HUES6 (cell line): ENCODE data around the gene NFKBIA.
A peak's percentile ranks its signal among the peaks of the same experiment; 100 is the strongest.
"Not testable (repeated sequence)": the region's sequence is repeated elsewhere in the genome, so short reads cannot be mapped to it uniquely, and the experiment has no call there.

Experiments used
- H3K27ac ChIP-seq: 2 replicates; pipeline ENCODE4 v1.7.0; 2013; ENCODE audit warnings: low read depth, mild to moderate bottlenecking, low read length, inconsistent platforms
- H3K27me3 ChIP-seq: 2 replicates; pipeline ENCODE4 v1.6.1; 2013; ENCODE audit warnings: low read length; ENCODE audit not compliant: control insufficient read depth, insufficient read depth
- H3K36me3 ChIP-seq: 2 replicates; pipeline ENCODE4 v1.6.1; 2013; ENCODE audit warnings: low read length; ENCODE audit not compliant: control insufficient read depth, insufficient read depth
- H3K4me1 ChIP-seq: 2 replicates; pipeline ENCODE4 v1.6.1; 2013; ENCODE audit warnings: low read length; ENCODE audit not compliant: control insufficient read depth, insufficient read depth
- H3K4me3 ChIP-seq: 2 replicates; pipeline ENCODE4 v1.5.1; 2013; ENCODE audit warnings: low read depth, low read length
- H3K9ac ChIP-seq: one replicate; pipeline ENCODE4 v1.6.1; 2013; ENCODE audit warnings: mild to moderate bottlenecking, low read length
- H3K9me3 ChIP-seq: 2 replicates; pipeline ENCODE4 v1.6.1; 2013; ENCODE audit warnings: low read depth, low read length; ENCODE audit not compliant: control insufficient read depth, insufficient read depth

NFKBIA gene

GRCh38 chr14:35399083-35399937 is 5.2 kb downstream of the NFKBIA start:
- Histone ChIP-seq H3K9ac (no peak overlapping the region), H3K4me3 (no peak overlapping the region), H3K9me3 (no peaks in the 10 kb centered on the region), H3K27ac (no peak overlapping the region), H3K36me3 (peaks cover 38% of the 10 kb centered on the region), H3K4me1 (peaks cover 40% of the 10 kb centered on the region), H3K27me3 (no peaks in the 10 kb centered on the region)

DNA sequence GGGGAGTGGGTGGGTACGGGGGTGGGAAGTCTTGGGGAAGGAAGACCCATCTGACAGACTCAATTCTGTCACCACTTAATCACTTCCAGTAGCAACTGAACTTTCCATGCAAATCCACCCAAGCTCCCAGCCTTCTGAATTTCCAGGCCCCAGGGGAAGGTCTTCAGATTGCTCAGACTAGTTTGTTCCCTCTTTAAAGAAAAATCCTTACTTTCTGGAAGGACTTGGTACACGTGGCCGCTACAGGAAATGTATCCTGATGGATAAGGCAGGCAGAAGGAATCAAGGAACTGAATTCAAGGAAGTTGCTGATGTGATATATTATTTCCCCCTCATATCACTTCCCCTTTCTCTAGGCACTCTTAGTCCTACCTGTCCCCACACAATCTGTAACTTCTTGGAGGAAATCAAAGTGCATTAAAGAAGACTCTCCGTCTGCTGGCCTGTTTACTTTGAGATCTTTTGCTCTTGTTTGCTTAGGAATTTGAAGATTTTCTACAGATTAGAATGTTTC is 6.4 kb downstream of the NFKBIA start:
- Histone ChIP-seq H3K36me3 (peaks cover 32% of the 10 kb centered on the region), H3K9me3 (no peaks in the 10 kb centered on the region), H3K4me3 (no peak overlapping the region), H3K27me3 (no peaks in the 10 kb centered on the region), H3K9ac (no peak overlapping the region), H3K27ac (0 out of 2 replicates have a peak overlapping the region, but pooled peaks have one; percentile 39), H3K4me1 (peaks cover 35% of the 10 kb centered on the region)

DNA sequence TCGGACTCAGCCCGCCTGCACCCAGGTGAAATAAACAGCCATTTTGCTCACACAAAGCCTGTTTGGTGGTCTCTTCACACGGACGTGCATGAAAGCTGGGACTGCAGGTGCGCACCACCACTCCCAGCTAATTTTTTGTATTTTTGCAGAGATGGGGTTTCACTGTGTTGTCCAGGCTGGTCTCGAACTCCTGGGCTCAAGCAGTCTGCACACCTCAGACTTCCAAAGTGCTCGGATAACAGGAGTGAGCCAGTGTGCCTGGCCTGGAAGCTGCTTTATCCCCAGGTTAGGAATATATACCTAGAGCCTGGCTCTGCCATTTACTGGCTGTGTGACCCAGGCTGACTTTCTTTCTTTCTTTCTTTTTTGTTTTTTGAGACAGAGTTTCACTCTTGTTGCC is 7.9 kb downstream of the NFKBIA start:
- not testable (repeated sequence) for H3K27ac ChIP-seq, H3K9ac ChIP-seq, H3K9me3 ChIP-seq, H3K4me3 ChIP-seq, H3K27me3 ChIP-seq
- H3K4me1 ChIP-seq = peaks cover 22% of the 10 kb centered on the region
- peaks cover 17% of the 10 kb centered on the region for H3K36me3 ChIP-seq

DNA sequence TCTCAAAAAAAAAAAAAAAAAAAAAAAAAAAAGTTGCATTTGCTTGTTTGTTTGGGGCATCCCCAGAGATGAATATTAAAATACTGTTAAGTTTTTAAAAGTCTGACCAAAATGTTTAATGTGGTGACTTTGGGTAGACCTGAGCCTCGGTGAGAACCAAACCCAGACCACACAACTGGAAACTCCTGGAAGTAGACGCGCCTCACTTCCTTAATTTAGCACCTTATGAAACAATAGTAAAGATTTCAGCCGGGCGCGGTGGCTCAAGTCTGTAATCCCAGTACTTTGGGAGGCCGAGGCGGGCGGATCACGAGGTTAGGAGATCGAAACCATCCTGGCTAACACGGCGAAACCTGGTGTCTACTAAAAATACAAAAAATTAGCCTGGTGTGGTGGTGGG is 9.3 kb downstream of the NFKBIA start:
- Histone ChIP-seq H3K9me3 (no peaks in the 10 kb centered on the region), H3K9ac (no peak overlapping the region), H3K27me3 (no peaks in the 10 kb centered on the region), H3K27ac (no peak overlapping the region), H3K4me1 (peaks cover 23% of the 10 kb centered on the region), H3K36me3 (peaks cover 4% of the 10 kb centered on the region; the same call in 1 of the 2 replicates), H3K4me3 (no peak overlapping the region)

DNA sequence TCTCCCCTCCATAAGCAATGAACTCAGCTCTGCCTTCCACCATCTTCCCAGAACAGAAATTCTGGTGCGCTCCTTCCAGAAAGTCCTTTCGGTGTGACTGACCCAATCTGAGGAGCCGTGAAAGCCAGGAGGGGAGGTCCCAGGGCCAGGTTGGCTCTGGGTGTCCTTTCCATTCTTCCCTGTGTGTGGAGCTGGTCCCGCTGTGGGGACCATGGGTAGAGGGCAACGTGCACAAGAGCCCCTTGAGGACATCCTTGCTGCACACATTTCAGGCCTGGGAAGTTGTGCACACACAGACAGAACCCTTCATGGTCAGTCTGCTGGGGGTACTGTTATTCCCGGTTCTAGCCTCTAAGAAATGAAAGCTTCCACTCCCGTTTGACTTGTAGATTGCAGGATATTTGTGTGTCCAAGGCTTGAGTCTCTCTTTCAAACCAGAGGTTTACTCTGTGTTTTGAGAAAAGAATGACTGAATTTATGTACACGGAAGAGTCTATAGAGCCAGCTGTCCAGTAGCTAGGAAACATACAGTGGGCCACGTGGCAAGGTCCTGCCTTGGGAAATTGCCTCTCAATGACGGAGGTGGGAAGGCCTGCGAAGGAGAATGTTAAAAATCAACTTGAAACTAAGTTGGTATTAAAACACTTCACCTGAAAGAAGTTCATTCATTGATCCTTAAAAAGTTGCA is 10.1 kb downstream of the NFKBIA start:
- no peak overlapping the region for H3K27ac ChIP-seq
- peaks cover 24% of the 10 kb centered on the region for H3K4me1 ChIP-seq

DNA sequence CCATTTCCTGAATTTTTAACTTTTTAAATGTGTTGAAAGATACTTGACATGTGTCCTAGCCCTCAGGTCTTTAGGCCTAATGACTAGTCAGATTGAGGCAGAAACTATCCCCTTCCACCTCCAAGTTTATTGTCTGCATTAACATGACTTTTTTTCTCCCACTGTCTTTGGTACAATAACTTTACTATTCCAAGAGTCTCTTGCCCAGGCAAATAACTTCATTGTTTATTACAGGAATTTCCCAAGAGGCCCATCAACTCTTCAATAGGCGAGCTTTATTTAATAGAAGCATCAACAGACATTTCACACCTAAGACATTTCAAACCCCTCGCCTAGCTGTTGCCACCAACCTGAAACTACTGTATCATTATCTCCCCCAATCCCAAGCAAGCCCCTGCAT is 10.7 kb downstream of the NFKBIA start:
- Histone ChIP-seq H3K9me3 (no peaks in the 10 kb centered on the region), H3K27ac (no peak overlapping the region)

More for the DNA sequence above, 10.1 kb downstream of the NFKBIA start:
- Histone ChIP-seq H3K4me3 (no peak overlapping the region), H3K27me3 (no peaks in the 10 kb centered on the region), H3K9ac (no peak overlapping the region), H3K36me3 (no peaks in the 10 kb centered on the region), H3K9me3 (no peaks in the 10 kb centered on the region)

DNA sequence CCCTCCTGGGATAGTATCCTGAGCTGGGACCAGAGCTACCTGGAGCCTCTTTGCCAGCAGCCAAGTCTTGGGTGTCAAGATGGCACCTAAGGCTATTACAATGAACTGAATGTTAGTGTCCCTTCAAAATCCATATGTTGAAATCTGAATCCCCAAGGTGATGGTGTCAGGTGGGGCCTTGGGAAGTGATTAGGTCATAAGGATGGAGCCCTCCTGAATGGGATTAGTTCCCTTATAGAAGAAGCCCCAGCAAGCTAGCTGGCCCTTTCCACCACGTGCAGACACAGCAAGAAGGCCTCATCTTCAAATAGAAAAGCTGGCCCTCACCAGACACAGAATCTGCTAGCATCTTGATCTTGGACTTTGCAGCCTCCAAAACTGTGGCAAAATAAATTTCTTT is 12.4 kb downstream of the NFKBIA start:
- H3K4me3 ChIP-seq = no peak overlapping the region
- H3K4me1 ChIP-seq = peaks cover 12% of the 10 kb centered on the region
- no peaks in the 10 kb centered on the region for H3K9me3 ChIP-seq
- H3K27ac ChIP-seq = no peak overlapping the region
- no peaks in the 10 kb centered on the region for H3K27me3 ChIP-seq
- H3K36me3 ChIP-seq = no peaks in the 10 kb centered on the region
- no peak overlapping the region for H3K9ac ChIP-seq

More for the DNA sequence above, 10.7 kb downstream of the NFKBIA start:
- Histone ChIP-seq H3K4me3 (no peak overlapping the region), H3K36me3 (no peaks in the 10 kb centered on the region), H3K9ac (no peak overlapping the region), H3K27me3 (no peaks in the 10 kb centered on the region), H3K4me1 (peaks cover 24% of the 10 kb centered on the region)

DNA sequence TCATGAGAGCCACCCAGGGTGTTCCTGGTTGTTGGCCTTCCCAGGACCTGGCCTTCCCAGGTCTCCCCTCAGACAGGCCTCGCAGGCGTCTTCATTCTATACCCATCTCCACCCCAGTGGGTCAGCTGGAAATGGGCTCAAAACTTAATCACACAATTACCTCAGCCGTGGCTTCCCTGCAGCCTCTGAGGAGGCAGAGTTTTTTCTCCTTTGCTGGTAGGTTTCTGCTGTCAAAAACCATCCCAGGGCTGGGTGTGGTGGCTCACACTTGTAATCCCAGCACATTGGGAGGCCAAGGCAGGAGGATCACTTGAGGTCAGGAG is 13.2 kb downstream of the NFKBIA start:
- Histone ChIP-seq H3K27ac (no peak overlapping the region), H3K4me1 (peaks cover 9% of the 10 kb centered on the region), H3K36me3 (no peaks in the 10 kb centered on the region), H3K9ac (no peak overlapping the region), H3K27me3 (no peaks in the 10 kb centered on the region), H3K9me3 (no peaks in the 10 kb centered on the region), H3K4me3 (no peak overlapping the region)

GRCh38 chr14:35390577-35391387 is 13.8 kb downstream of the NFKBIA start:
- no peak overlapping the region for H3K27ac ChIP-seq
- H3K4me1 ChIP-seq = peaks cover 10% of the 10 kb centered on the region
- H3K9ac ChIP-seq = no peak overlapping the region

DNA sequence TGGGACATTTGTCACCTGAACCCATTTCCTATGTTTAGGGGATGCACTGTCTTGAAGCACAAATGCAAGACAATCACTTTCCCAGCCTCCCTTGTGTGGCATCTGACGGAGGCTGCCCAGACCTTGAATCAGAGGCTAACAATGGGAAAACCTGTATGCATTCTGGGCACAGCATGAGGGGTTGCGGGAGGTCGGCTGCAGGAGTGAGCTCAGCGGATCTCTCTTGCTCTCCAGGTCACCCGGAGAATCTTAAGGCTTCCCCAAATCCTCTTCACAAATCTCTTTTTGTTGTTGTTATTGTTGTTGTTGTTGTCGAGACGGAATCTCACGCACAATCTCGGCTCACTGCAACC is 15.3 kb downstream of the NFKBIA start:
- Histone ChIP-seq H3K4me3 (no peak overlapping the region), H3K9ac (no peak overlapping the region), H3K9me3 (no peaks in the 10 kb centered on the region), H3K4me1 (peaks cover 24% of the 10 kb centered on the region), H3K27me3 (no peaks in the 10 kb centered on the region), H3K27ac (no peak overlapping the region), H3K36me3 (no peaks in the 10 kb centered on the region)

More at GRCh38 chr14:35390577-35391387, 13.8 kb downstream of the NFKBIA start:
- Histone ChIP-seq H3K36me3 (no peaks in the 10 kb centered on the region), H3K27me3 (no peaks in the 10 kb centered on the region), H3K4me3 (no peak overlapping the region), H3K9me3 (no peaks in the 10 kb centered on the region)
